ENCODE data around the gene TSPAN32.
"Not testable (repeated sequence)": the region's sequence is repeated elsewhere in the genome, so short reads cannot be mapped to it uniquely, and the experiment has no call there.

TSPAN32 gene

DNA sequence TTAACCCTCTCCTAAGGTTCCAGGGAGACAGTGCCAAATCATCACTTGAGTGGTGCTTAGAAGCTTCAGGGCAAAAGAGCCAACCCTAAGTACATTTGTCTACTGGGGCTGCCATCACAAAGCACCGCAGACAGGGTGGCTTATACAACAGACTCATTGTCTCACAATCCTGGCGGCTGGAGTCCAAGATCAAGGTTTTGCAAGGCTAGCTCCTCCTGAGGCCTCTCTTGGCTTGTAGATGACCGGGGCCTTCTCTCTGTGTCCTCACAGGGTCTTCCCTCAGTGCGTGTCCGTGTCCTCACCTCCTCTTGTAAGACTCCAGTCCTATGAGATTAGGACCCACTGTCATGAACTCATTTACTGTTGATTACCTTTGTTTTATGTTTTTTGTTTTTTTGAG, 41.2 kb downstream of the TSPAN32 start:
- DNase-seq (ENCODE audit: low read depth): no peak

DNA sequence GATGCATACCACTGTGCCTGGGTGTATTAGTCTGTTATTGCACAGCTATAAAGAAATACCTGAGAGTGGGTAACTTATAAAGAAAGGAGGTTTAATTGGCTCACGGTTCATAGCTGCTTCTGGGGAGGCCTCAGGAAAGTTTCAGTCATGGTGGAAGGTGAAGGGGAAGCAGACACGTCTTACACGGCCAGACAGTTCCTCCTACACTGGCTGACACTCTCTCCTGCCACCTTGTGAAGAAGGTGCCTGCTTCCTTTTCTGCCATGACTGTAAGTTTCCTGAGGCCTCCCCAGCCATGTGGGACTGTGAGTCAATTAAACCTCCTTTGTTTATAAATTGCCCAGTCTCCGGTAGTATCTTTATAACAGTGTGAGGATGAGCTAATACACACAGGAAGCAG, 41.7 kb downstream of the TSPAN32 start:
- no peak for DNase-seq (ENCODE audit: low read depth)

- no peak for DNase-seq (ENCODE audit: low read depth)
Measured at GRCh38 chr11:2345050-2345449, 43.2 kb downstream of the TSPAN32 start.

- DNase-seq (ENCODE audit: low read depth): no peak
Measured at GRCh38 chr11:2346014-2346413, 44.2 kb downstream of the TSPAN32 start.

DNA sequence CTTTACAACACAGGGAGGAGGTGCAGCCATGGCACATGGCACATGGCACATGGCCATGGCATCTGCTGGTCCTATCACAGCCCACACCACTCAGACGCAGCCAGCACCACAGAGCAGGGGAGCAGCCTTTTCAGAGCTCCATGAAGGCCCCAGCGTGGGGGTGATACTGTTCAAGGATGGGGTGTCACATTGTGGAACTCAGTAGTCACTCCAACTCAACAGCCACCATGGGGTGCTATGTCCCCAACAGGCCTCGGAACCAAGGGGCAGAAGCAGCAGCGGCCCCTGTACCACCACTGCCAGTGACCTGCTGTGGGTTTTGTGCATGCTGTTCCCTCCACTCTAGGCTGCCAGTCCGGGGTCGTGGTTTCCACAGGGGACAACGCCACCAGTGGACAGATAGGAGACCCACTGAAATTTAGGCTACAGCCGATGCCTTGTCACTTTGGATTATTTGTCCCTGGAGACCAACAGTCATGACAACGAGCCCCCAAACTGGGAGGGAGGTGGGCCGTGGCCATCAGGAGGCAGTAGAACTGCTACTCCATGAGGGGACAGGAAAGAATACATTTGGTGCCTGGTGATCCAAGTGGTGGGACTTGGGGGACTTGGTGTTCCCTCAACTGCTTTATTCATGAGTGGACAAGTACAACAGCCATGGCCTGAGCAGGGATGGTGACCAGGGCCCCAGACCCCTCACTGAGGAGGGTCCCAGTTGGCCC, 44.9 kb downstream of the TSPAN32 start:
- no peak for DNase-seq (ENCODE audit: low read depth)

DNA sequence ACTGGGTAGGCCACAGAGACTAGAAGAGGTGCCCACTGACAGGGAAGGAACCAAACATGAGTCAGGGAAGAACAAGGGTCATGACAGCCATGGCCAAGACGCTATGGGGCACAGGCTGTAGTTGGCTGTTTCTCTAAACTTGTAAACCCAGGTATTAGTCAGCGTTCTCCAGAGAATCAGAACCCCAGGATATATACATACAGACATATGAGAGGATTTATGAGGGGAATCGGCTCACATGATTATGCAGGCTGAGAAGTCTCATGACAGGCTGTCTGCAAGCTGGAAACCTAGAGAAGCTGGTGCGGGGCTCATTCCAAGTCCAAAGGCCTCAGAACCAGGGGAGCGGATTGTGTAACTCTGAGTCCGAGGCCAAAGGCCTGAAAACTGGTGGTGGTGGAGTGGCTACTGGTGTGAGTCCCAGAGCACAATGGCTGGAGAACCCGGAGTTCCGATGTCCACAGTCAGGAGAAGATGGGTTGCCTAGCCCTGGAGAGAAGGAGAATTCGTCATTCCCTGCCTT, 45.6 kb downstream of the TSPAN32 start:
- DNase-seq (ENCODE audit: low read depth): no peak

GRCh38 chr11:2348986-2349385, 47.2 kb downstream of the TSPAN32 start:
- DNase-seq (ENCODE audit: low read depth): no peak

DNA sequence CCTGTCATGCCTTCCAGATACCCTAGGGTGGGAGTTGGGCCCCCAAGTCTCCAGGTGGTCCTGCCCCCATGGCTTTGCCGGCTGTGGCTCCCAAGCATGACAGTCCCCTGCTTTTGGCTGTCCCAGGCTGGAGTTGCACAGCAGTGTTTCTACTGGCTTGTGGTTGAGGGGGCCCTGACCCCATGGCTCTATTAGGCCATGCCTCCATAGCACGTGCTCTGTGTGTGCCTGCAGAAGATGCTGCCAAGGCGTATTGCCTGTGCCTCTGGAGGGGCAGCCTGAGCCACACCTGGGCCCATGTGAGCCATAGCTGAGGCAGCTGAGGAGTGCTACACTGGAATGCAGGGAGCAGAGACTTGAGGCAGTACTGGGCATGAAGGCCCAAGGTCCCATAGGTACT, 49.9 kb downstream of the TSPAN32 start:
- no peak for DNase-seq (ENCODE audit: low read depth)

DNA sequence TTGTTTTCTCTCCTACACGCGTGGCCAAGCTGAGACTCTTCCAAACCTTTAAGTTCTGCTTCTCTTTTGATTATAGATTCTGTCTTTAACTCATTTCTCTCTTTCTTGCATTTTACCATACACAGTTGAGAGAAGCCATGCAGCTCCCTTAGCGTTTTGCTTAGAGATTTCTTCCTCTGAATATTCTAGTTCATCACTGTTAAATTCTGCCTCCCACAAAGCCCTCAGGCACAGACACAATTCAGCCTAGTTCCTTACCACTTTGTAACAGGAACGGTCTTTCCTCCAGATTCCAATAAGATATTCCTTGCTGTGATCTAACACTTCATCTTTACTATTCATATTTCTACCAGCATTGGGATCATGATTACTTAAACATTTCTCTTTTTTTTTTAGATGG, 50.6 kb downstream of the TSPAN32 start:
- DNase-seq (ENCODE audit: low read depth): no peak

GRCh38 chr11:2355000-2355644, 53.3 kb downstream of the TSPAN32 start:
- DNase-seq (ENCODE audit: low read depth): no peak

DNA sequence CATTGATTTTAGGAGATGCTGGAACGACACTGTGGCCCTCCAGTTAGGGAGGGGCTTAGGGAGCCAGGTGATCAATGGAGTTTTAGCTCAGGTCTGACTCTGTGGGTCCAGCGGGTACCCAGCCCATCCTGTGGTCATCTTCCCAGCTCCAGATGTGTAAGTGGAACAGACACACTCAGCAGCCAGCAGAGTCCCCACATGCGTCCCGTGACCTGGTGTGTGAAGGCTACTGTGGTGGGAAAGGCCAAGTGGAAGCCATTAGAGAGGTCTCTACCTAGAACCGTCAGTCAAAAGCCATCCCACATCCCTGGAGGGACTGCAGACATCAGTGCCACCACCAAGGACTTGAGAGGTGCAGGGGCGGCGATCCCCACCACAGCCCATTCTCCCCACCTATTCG, 55.4 kb downstream of the TSPAN32 start:
- DNase-seq (ENCODE audit: low read depth): no peak

GRCh38 chr11:2357651-2358050, 55.8 kb downstream of the TSPAN32 start:
- not testable (repeated sequence) for DNase-seq (ENCODE audit: low read depth)

DNA sequence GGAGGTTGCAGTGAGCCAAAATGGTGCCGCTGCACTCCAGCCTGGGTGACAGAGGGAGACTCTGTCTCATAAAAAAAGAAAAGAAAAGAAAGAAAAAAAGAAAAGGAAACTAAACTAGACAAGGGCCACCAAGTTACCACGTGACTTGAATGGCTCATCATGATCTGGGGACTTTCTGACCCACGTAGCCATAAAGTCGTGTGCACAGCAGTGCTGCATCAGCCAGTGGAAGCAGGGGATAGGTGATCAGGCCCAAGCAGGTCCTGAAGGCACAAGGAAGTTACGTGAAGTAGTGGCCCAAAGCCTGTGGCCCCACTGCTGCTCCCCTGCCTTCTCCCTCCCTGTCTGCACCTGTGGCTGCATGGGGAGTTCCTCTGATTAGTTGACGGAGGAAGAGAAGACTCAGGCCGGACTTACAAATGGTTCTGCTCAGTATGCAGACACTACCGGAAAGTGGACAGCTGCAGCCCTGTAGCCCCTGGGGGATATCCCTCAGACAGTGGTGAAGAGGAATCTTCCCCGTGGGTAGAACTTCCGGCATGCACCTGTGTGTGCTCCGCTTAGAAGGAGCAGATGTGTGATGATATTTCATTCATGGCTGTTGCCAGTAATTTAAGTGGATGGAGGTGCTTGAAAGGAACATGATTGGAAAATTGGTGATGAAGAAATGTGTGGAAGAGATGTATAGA, 57.1 kb downstream of the TSPAN32 start:
- DNase-seq (ENCODE audit: low read depth): no peak

- no peak for DNase-seq (ENCODE audit: low read depth)
Measured at GRCh38 chr11:2359557-2359956, 57.7 kb downstream of the TSPAN32 start.

DNA sequence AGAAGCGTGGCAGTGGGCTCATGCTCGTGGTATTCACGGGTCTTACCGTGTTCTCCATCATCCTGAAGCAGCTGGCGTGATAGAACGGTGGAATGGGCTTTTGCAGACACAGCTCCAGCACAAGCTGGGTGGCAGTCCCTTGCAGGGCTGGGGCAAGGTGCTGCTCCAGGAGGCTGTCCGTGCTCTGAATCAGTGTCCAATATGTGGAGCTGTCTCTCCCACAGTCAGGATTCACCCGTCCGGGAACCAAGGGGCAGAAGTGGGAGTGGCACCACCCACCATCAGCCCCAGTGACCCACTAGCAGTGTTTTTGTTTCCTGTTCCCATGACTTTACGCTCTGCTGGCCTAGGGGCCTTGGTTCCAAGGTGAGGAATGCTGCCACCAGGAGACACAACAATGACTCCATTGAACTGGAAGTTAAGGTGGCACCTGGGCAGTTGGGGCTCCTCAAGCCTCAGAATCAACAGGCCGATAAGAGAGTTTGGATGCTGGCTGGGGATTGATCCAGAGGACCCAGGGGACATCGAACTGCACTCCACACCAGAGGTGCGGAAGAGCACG, 58.3 kb downstream of the TSPAN32 start:
- no peak for DNase-seq (ENCODE audit: low read depth)

GRCh38 chr11:2361565-2361964, 59.8 kb downstream of the TSPAN32 start:
- no peak for DNase-seq (ENCODE audit: low read depth)

DNA sequence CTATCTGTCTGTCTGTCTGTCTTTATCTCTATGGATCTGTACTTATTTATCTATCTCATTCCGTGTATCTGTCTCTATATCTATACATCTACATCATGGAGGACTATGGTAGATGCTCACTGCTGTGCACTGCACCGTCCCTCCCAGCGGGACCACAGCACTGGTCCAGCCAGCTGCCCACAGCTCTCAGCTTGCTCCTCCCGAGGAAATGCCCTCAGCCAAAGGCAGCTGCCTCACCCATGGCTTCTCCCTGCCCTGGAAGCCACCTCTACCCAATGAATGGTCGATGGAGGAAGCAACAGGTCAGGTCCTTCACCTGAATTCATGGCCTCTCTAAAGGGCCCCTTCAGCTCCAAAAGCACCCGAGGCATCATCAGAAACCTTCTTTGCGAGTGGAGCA, 60.6 kb downstream of the TSPAN32 start:
- DNase-seq (ENCODE audit: low read depth): no peak

- DNase-seq (ENCODE audit: low read depth): no peak
Measured at GRCh38 chr11:2363130-2363529, 61.3 kb downstream of the TSPAN32 start.

- DNase-seq (ENCODE audit: low read depth): no peak
Measured at GRCh38 chr11:2363577-2364370, 62.0 kb downstream of the TSPAN32 start.

- not testable (repeated sequence) for DNase-seq (ENCODE audit: low read depth)
Measured at GRCh38 chr11:2364386-2364785, 62.6 kb downstream of the TSPAN32 start.

GRCh38 chr11:2365571-2366210, 63.9 kb downstream of the TSPAN32 start:
- no peak for DNase-seq (ENCODE audit: low read depth)

Data from activated T-cell treated with anti-CD3 and anti-CD28 coated beads for 48 hours (primary cell).